Central memory CD8-positive, alpha-beta T cell (primary cell): ENCODE results near the gene LUC7L2.
A peak's percentile ranks its signal among the peaks of the same experiment; 100 is the strongest.

ENCODE experiments used
- ATAC-seq: fragments of 150-1000 bp; cut with Tn5 transposase; replicated peaks from 2 replicates; pipeline ENCODE4 v1.10.0; 2022; ENCODE audit warnings: mild to moderate bottlenecking, moderate FRiP score, moderate number of reproducible peaks; ENCODE audit not compliant: poor library complexity, severe bottlenecking; ENCODE audit errors: extremely low read depth
- DNase-seq, 2 donors: peaks; one replicate each; pipeline ENCODE4 v3.0.0; 2021; ENCODE audit warnings: low spot score in 2 of 2
- H3K27ac Mint-ChIP-seq: one replicate; pipeline ENCODE4 v1.8.0; 2022; ENCODE audit warnings: low read depth, mild to moderate bottlenecking, moderate library complexity, mixed read lengths
- H3K27me3 Mint-ChIP-seq: one replicate; pipeline ENCODE4 v1.8.0; 2022; ENCODE audit warnings: mixed read lengths
- H3K36me3 Mint-ChIP-seq: one replicate; pipeline ENCODE4 v1.8.0; 2022; ENCODE audit warnings: mild to moderate bottlenecking, moderate library complexity, mixed read lengths; ENCODE audit not compliant: insufficient read depth
- H3K4me1 Mint-ChIP-seq: one replicate; pipeline ENCODE4 v1.8.0; 2022; ENCODE audit warnings: mixed read lengths
- H3K4me3 Mint-ChIP-seq: one replicate; pipeline ENCODE4 v1.8.0; 2022; ENCODE audit warnings: mild to moderate bottlenecking, moderate library complexity, mixed read lengths
- H3K9me3 Mint-ChIP-seq: one replicate; pipeline ENCODE4 v1.8.0; 2022; ENCODE audit warnings: mixed read lengths

LUC7L2 gene

DNA sequence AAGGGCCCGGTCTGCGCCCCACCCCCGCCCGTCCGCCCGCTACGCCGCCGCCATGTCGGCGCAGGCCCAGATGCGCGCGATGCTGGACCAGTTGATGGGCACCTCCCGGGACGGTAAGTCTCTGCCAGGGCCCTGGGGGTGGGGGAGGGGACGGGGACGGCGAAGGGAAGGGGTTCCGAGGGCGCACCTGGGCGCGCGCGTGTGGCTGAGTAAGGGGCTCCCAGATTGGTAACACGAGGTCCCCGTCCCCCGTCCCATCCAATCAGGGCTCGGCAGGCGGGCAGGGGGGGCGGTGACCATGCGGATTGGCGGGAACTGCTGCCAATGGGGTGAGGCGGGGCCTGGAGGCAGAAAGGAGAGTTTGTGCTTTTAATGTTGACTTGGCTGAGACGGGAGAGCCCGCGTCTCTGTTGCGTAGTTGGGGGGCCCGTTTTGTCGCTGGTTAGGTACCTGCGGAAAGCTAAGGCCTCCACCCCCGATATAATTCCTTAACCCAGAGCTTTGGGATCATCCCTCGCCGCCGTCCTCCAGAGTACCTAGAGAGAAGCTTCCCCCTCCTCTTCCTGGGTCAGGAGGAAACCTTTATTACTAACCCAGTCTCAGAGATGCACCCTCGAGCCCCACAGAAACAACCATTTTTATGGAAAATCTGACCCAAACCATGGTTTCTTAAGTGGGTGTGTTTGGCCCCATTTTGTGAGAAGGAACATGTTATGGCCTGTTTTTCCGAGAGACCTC is 685 bp downstream of the LUC7L2 start:
- peak; percentile 78 for ATAC-seq
- peaks cover 35% of the 10 kb centered on the region for H3K36me3 Mint-ChIP-seq
- peak overlapping the region; percentile 96 for H3K27ac Mint-ChIP-seq
- no peaks in the 10 kb centered on the region for H3K9me3 Mint-ChIP-seq
- H3K4me3 Mint-ChIP-seq = peak overlapping the region; percentile 98
- H3K4me1 Mint-ChIP-seq = peaks cover 48% of the 10 kb centered on the region
- peak; percentile 92 to 96 for DNase-seq
- H3K27me3 Mint-ChIP-seq = no peaks in the 10 kb centered on the region

DNA sequence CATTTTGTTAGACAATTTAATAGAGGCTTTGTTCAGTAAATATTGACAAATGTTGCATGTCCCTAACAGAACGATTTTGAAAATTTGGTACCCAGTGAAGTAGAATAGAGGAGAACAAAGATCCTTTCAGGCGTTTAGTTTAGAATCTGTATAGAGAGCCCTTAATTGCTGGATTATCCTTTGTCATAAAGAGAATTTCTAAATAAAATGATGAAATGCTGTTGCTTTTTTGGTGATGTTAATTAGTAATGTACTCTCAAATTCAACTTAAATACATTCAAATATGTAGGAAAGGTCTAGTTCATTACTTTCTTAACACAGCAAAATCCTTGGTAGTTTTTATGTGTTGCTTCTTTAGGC is 1.2 kb downstream of the LUC7L2 start:
- peak overlapping the region; percentile 98 for H3K4me3 Mint-ChIP-seq
- DNase-seq (no peak), ATAC-seq (no peak)
- H3K27me3 Mint-ChIP-seq = no peaks in the 10 kb centered on the region
- no peaks in the 10 kb centered on the region for H3K9me3 Mint-ChIP-seq
- H3K4me1 Mint-ChIP-seq = peaks cover 53% of the 10 kb centered on the region
- peak overlapping the region; percentile 96 for H3K27ac Mint-ChIP-seq
- peaks cover 37% of the 10 kb centered on the region for H3K36me3 Mint-ChIP-seq

DNA sequence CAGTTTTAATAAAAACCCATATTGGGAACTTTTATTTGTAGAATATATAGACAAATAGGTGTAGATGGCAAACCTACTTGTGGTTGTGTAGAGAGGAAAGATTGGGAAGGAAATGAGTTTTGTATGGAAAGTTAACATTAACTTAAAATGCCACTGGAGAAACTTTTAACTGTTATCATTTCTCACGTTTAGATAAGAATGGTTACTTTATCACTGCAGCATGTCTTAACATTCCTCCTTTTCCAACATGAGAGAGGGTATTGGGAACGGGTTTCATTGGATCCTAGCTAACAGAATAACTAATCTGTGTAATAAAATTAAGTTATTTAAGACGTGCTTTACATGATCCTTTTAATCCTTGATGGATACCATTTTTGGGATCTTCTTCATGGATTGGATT is 1.8 kb downstream of the LUC7L2 start:
- H3K36me3 Mint-ChIP-seq = peaks cover 41% of the 10 kb centered on the region
- ATAC-seq = no peak
- no peaks in the 10 kb centered on the region for H3K27me3 Mint-ChIP-seq
- peak overlapping the region; percentile 96 for H3K27ac Mint-ChIP-seq
- peaks cover 53% of the 10 kb centered on the region for H3K4me1 Mint-ChIP-seq
- no peaks in the 10 kb centered on the region for H3K9me3 Mint-ChIP-seq
- peak overlapping the region; percentile 98 for H3K4me3 Mint-ChIP-seq
- DNase-seq = no peak

DNA sequence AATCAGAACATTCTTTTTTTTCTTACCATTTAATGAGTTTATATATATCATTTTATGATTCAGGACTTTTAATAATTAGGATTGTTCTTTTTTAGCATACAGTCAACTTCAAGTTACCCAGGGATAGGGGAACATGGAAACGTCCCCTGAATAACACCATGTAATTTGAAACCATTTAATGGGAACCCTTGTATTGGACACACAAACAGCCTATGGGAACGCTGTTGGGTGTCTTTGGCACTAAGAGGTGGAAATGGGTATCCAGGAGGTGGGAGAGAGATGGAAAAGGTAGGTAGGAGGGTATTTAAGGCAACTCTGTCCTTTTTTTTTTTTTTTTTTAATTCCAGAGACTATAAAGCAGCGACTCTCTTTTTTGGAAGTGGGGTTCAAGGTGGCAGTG is 2.6 kb downstream of the LUC7L2 start:
- Mint-ChIP-seq H3K9me3 (no peaks in the 10 kb centered on the region), H3K27ac (peak overlapping the region; percentile 35), H3K4me1 (peaks cover 54% of the 10 kb centered on the region), H3K4me3 (peak overlapping the region; percentile 51), H3K36me3 (peaks cover 42% of the 10 kb centered on the region), H3K27me3 (no peaks in the 10 kb centered on the region)
- ATAC-seq (no peak), DNase-seq (no peak)

DNA sequence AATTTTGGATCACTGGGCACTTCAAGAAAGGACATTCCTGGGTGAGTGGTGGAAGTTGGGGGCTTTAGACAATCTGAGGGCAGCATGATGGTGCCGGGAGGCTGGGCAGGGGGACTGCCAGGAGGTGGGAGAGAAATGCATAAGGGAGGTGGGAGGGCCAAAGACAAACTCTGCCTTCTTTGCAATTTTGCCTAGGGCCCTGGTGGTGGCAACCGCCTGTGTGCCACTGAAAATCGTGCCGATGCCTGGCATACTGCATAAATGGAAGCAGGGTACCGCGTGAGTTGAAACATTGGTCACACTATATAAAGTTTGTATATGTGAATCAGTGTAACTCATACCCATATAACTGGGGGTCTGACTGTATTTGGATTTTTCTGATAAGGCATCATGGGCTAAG is 3.3 kb downstream of the LUC7L2 start:
- H3K27me3 Mint-ChIP-seq = no peaks in the 10 kb centered on the region
- DNase-seq (no peak), ATAC-seq (no peak)
- peaks cover 61% of the 10 kb centered on the region for H3K4me1 Mint-ChIP-seq
- peak overlapping the region; percentile 51 for H3K4me3 Mint-ChIP-seq
- peaks cover 45% of the 10 kb centered on the region for H3K36me3 Mint-ChIP-seq
- no peaks in the 10 kb centered on the region for H3K9me3 Mint-ChIP-seq
- peak overlapping the region; percentile 35 for H3K27ac Mint-ChIP-seq

DNA sequence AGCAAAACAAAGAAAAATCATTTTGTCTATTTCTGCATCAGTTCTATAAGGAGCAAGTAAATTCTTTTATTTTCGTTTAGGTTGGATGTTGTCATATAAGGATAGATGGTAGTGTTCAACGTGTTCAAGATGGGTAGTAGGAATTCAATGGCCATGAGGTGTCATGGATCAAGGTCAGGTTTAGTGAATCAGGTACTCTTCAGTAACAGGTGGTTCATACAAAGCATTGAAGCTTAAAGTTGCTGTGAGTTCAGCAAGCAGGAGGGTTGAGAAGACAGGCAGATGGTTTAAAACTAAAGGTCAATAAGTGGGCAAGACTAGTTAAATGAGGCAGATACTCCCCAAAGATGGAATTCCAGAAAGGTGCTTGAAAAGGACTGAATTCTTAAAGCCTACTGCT is 5.6 kb downstream of the LUC7L2 start:
- DNase-seq (no peak), ATAC-seq (no peak)
- Mint-ChIP-seq H3K4me1 (peaks cover 67% of the 10 kb centered on the region), H3K27ac (no peak overlapping the region), H3K9me3 (no peaks in the 10 kb centered on the region), H3K27me3 (no peaks in the 10 kb centered on the region), H3K4me3 (no peak overlapping the region), H3K36me3 (peaks cover 34% of the 10 kb centered on the region)

DNA sequence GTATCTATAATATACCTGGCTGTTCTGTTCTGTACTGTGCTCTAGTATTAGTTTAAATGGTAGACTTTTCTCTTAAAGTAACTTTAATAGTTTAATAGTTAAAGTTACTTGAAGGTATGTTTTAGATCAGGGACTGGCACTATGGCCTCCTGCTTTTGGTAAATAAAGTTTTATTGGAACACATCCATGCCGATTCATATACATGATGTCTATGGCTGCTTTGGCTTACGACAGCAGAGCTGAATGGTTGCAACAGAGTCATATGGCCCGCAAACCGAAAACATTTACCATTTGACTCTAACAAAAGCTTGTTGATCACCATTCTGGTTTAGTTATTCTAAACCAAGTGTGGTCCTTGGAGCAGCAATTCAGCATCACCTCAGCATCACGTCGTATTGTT is 6.7 kb downstream of the LUC7L2 start:
- no peak overlapping the region for H3K4me3 Mint-ChIP-seq
- peaks cover 30% of the 10 kb centered on the region for H3K36me3 Mint-ChIP-seq
- ATAC-seq (no peak), DNase-seq (no peak)
- H3K4me1 Mint-ChIP-seq = peaks cover 67% of the 10 kb centered on the region
- no peaks in the 10 kb centered on the region for H3K9me3 Mint-ChIP-seq
- H3K27me3 Mint-ChIP-seq = no peaks in the 10 kb centered on the region
- no peak overlapping the region for H3K27ac Mint-ChIP-seq

DNA sequence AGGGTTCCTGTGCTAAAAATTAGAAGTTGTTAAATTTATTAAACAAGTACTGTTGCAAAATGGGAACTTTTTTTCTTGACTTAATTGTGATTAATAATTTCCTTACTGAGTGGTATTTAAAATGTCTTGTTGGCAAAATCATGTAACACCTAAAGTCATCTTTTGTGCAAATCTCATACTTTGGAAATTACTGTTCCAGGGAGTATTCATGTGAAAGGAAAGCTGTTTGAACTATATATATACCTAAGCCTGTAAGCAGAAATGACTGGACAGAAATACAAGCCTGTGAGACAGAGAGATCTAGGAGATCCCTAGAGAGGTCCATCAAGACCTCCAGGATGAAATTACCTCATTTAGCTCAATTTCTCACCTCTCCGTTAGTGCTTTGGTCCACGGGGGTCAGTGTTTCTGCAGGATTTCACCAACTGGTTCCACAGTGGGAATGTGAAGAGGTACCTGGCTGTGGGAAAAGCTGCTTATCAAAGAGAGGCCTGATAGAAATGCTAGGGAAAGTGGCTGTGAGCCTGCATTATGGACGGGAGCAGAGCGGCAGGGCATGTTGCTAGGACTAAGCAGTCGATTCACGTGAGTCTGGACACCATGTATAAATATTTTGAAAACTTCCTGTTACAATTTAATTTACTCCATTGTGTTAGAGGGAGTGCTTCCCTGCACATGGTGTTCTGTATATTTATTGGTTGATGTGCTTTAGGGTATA is 7.9 kb downstream of the LUC7L2 start:
- no peaks in the 10 kb centered on the region for H3K9me3 Mint-ChIP-seq
- H3K27me3 Mint-ChIP-seq = no peaks in the 10 kb centered on the region
- ATAC-seq = no peak
- DNase-seq = no peak
- H3K27ac Mint-ChIP-seq = no peak overlapping the region
- H3K4me3 Mint-ChIP-seq = no peak overlapping the region
- peaks cover 69% of the 10 kb centered on the region for H3K4me1 Mint-ChIP-seq
- H3K36me3 Mint-ChIP-seq = peaks cover 31% of the 10 kb centered on the region

DNA sequence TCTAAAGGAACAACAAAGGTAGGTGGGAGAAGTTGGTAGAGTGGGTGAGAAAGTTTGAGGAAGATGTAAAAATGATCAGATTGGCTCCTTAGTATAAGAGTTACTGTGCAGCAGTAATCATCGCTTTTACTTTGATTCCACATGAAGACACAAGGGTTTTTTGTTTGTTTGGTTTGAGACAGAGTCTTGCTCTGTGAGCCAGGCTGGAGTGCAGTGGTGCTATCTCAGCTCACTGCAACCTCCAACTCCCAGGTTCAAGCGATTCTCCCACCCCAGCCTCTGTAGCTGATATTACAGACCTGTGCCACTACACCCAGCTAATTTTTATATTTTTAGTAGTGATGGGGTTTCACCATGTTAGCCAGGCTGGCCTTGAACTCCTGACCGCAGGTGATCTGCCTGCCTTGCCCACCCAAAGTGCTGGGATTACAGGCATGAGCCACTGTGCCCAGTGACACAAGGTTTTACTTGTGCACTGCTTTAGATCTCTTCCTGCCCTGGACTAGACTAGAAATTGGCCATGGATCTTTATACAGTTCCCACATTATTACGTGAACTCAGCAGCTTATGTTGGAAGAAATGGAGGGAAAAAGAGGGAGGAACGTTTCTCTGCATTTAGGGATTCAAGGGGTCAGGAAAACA is 10.7 kb downstream of the LUC7L2 start:
- Mint-ChIP-seq H3K27me3 (no peaks in the 10 kb centered on the region), H3K4me1 (peaks cover 66% of the 10 kb centered on the region), H3K4me3 (no peak overlapping the region), H3K27ac (peak overlapping the region; percentile 42), H3K9me3 (no peaks in the 10 kb centered on the region), H3K36me3 (peaks cover 24% of the 10 kb centered on the region)
- ATAC-seq (no peak), DNase-seq (no peak)

DNA sequence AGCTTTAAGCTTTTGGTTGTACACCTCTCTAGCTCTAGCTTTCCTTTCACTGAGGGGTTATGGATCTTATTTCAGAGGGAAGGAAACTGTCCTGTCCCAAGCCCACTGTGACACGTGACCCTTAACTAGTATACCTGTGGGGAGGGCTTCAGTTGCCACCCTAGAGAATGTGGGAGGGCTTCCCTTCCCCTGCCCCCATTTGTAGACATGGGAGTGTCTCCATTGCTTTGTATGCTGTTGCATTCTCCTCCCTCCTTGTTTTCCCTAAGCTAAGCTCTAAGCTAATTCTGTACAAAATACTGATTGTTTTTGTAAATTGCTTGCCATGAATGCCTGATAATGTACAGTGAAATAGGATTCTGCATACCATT is 11.2 kb downstream of the LUC7L2 start:
- DNase-seq (no peak), ATAC-seq (no peak)
- peak overlapping the region; percentile 41 for H3K27ac Mint-ChIP-seq
- H3K9me3 Mint-ChIP-seq = no peaks in the 10 kb centered on the region
- no peaks in the 10 kb centered on the region for H3K27me3 Mint-ChIP-seq
- H3K4me3 Mint-ChIP-seq = no peak overlapping the region
- H3K4me1 Mint-ChIP-seq = peaks cover 66% of the 10 kb centered on the region
- H3K36me3 Mint-ChIP-seq = peaks cover 27% of the 10 kb centered on the region

DNA sequence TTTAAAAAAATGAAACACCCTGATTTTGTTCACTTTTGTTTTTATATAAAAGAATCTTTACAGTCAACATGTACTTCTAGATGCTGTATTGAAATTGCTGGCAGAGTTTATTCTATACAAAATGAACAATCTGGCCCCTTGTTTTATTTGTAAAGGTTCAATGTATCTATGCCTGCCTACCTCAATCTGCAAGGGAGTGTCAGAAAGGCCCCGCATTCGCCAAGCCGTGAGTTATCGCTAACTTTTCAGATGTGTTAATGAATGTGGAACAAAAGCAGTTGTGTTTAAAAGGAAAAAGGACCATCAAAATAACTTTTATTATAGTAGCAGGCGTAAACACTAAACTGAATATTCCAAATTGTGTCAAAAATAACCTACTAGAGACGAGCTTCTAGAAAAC is 14.6 kb downstream of the LUC7L2 start:
- Mint-ChIP-seq H3K9me3 (no peaks in the 10 kb centered on the region), H3K4me1 (peaks cover 59% of the 10 kb centered on the region), H3K36me3 (peaks cover 45% of the 10 kb centered on the region), H3K4me3 (no peak overlapping the region), H3K27me3 (no peaks in the 10 kb centered on the region), H3K27ac (no peak overlapping the region)
- no peak for ATAC-seq
- DNase-seq = no peak

DNA sequence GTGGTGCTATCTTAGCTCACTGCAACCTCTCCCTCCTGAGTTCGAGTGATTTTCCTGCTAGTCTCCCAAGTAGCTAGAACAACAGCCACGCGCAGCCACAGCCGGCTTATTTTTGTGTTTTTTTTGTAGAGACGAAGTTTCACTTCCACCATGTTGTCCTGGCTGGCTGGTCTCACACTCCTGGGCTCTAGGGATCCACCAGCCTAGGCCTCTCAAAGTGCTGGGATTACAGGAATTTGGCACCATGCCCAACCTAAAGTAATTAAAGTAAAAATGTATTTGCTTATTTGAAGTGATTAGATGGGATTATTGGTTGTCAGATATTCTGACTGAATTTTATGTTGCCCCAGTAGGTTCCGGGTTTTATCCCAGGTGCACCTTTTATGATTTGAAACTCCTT is 22.7 kb downstream of the LUC7L2 start:
- H3K27ac Mint-ChIP-seq = no peak overlapping the region

DNA sequence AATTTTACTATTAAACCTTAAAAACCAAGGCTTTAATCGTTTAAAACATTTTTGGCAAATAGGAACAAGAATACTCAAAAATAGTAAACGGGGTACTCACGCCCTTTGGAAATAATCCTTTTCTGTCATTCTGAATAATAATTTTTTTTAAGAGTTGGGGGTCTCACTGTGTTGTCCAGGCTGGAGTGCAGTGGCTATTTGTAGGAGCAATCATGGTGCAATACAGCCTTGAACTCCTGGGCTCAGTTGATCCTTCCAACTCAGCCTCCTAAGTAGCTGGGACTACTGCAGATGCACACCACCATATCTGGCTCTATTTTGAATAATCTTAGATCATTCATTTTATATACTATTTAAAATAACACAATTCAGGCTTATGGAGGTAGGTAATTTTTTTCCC is 24.9 kb downstream of the LUC7L2 start:
- Mint-ChIP-seq H3K36me3 (peaks cover 57% of the 10 kb centered on the region), H3K9me3 (no peaks in the 10 kb centered on the region), H3K27me3 (no peaks in the 10 kb centered on the region), H3K4me3 (no peak overlapping the region), H3K4me1 (peaks cover 21% of the 10 kb centered on the region), H3K27ac (no peak overlapping the region)
- ATAC-seq = no peak
- no peak for DNase-seq

More for the DNA sequence above, 22.7 kb downstream of the LUC7L2 start:
- no peak for DNase-seq
- Mint-ChIP-seq H3K4me1 (no peaks in the 10 kb centered on the region), H3K9me3 (no peaks in the 10 kb centered on the region), H3K4me3 (no peak overlapping the region), H3K27me3 (no peaks in the 10 kb centered on the region), H3K36me3 (peaks cover 56% of the 10 kb centered on the region)
- no peak for ATAC-seq
